MCF 10A (cell line): Measurements from ENCODE around the gene PMVK. TPM values are rescaled to one million over a fixed set of nuclear protein-coding genes. Genes with fewer than 3 reads are reported as not detected.

Experiments used
- BruUV-seq: library from RNA; stranded (reverse); fragments of 400-500 nt; replicated peaks from 2 replicates; lab custom pipeline; 2021; lab: Mats Ljungman, UMichigan
- CTCF ChIA-PET: fragments of 300-600 bp; sonication (Branson Sonifier 250); formaldehyde crosslinking; extraction: SDS; loops from one replicate; lab custom pipeline; 2021; ENCODE audit warnings: antibody characterized with exemption, inconsistent platforms; lab: Yijun Ruan, JAX
- POLR2A ChIA-PET: fragments of 300-600, 350-650 bp; sonication (Branson Sonifier 250); formaldehyde crosslinking; extraction: SDS; loops from one replicate; lab custom pipeline; 2020; ENCODE audit warnings: antibody characterized with exemption, inconsistent platforms; lab: Yijun Ruan, JAX
- DNase-seq: peaks from one replicate; pipeline ENCODE4 v3.0.0-alpha.2; 2018; ENCODE audit not compliant: unreplicated experiment
- H3K27ac Mint-ChIP-seq: one replicate; pipeline ENCODE4 v1.8.0; 2022; ENCODE audit warnings: mild to moderate bottlenecking, low read depth, mixed read lengths; ENCODE audit not compliant: unreplicated experiment
- H3K27me3 Mint-ChIP-seq: one replicate; pipeline ENCODE4 v1.8.0; 2022; ENCODE audit warnings: mixed read lengths; ENCODE audit not compliant: insufficient read depth, unreplicated experiment
- H3K36me3 Mint-ChIP-seq: one replicate; pipeline ENCODE4 v1.8.0; 2022; ENCODE audit warnings: mild to moderate bottlenecking, moderate library complexity, mixed read lengths; ENCODE audit not compliant: insufficient read depth, unreplicated experiment
- H3K4me1 Mint-ChIP-seq: one replicate; pipeline ENCODE4 v1.8.0; 2022; ENCODE audit warnings: mixed read lengths; ENCODE audit not compliant: insufficient read depth, unreplicated experiment
- H3K4me3 Mint-ChIP-seq: one replicate; pipeline ENCODE4 v1.8.0; 2022; ENCODE audit warnings: mild to moderate bottlenecking, moderate library complexity, mixed read lengths; ENCODE audit not compliant: unreplicated experiment
- H3K9me3 Mint-ChIP-seq: one replicate; pipeline ENCODE4 v1.8.0; 2022; ENCODE audit warnings: mixed read lengths; ENCODE audit not compliant: unreplicated experiment
- CTCF ChIP-seq: fragments of 200-600 bp; IDR thresholded peaks from one replicate; pipeline ENCODE4 v1.8.0; 2022; ENCODE audit warnings: antibody characterized with exemption, mild to moderate bottlenecking; ENCODE audit not compliant: unreplicated experiment
- intact Hi-C: fragments of 100-400 bp; cut with micrococcal nuclease; formaldehyde crosslinking; loops from 2 replicates; pipeline ENCODE4 v1.14.1; 2022
- total RNA-seq: library from RNA; stranded (reverse); gene quantifications from 2 replicates; pipeline ENCODE4 v1.2.3, GENCODE V29; 2022

PMVK gene
- total RNA-seq, 1 experiment from 2014 or later = 68.9 TPM

- peaks cover 42% of the 10 kb centered on the region for H3K4me1 Mint-ChIP-seq
- CTCF ChIA-PET = interaction anchor here (0.6 to 5.7 kb wide), 28 partner anchors 9 to 494 kb away, joined by 3 to 45 read pairs (median 4); partner anchors contain the start of genes FLAD1, PBXIP1 and SHC1
Measured at GRCh38 chr1:154937085-154937987, 817 bp upstream of the PMVK start.

GRCh38 chr1:154935749-154936554 lies 567 bp downstream of the PMVK start:
- Mint-ChIP-seq H3K36me3 (peaks cover 6% of the 10 kb centered on the region), H3K4me3 (peak overlapping the region; percentile 90), H3K4me1 (peaks cover 49% of the 10 kb centered on the region), H3K9me3 (no peaks in the 10 kb centered on the region), H3K27ac (peak overlapping the region; percentile 100), H3K27me3 (no peaks in the 10 kb centered on the region)
- no peak for TF ChIP-seq CTCF
- no TSS peak for BruUV-seq
- CTCF ChIA-PET = interaction anchor here (0.6 to 5.7 kb wide), 33 partner anchors 8 to 666 kb away, joined by 3 to 45 read pairs (median 4); partner anchors contain the start of genes PBXIP1 and SHC1
- POLR2A ChIA-PET = interaction anchor here (0.6 to 6.3 kb wide), 51 partner anchors 9 to 553 kb away, joined by 3 to 146 read pairs (median 5); partner anchors contain the start of genes ADAM15, CHRNB2, CKS1B and EFNA1
- no peak for DNase-seq
- intact Hi-C loops = loop anchor here (2.0 kb wide), 1 partner anchor 457 kb away; no protein-coding TSS in a partner anchor

More at GRCh38 chr1:154937085-154937987, 817 bp upstream of the PMVK start:
- no peaks in the 10 kb centered on the region for H3K9me3 Mint-ChIP-seq
- TF ChIP-seq CTCF = peak; percentile 17
- peak overlapping the region; percentile 90 for H3K4me3 Mint-ChIP-seq
- peaks cover 6% of the 10 kb centered on the region for H3K36me3 Mint-ChIP-seq
- no peaks in the 10 kb centered on the region for H3K27me3 Mint-ChIP-seq
- H3K27ac Mint-ChIP-seq = peak overlapping the region; percentile 100
- intact Hi-C loops = loop anchor here (1.0 to 2.0 kb wide), 2 partner anchors 378 to 459 kb away; no protein-coding TSS in a partner anchor
- POLR2A ChIA-PET = interaction anchor here (0.5 to 6.3 kb wide), 62 partner anchors 10 to 1276 kb away, joined by 3 to 146 read pairs (median 5); partner anchors contain the start of genes ADAM15, CHRNB2, CKS1B and EFNA1
- TSS peak; percentile 97 for BruUV-seq
- DNase-seq = peak; percentile 97

GRCh38 chr1:154934358-154934948 lies 2.1 kb downstream of the PMVK start:
- ChIA-PET CTCF (interaction anchor here (0.6 to 1.4 kb wide), 5 partner anchors 9 to 375 kb away, joined by 3 to 7 read pairs (median 4); no protein-coding TSS in a partner anchor), POLR2A (interaction anchor here (4.8 kb wide), 1 partner anchor 22 kb away, joined by 114 read pairs; the partner anchor contains the start of genes PBXIP1 and PYGO2)
- peaks cover 49% of the 10 kb centered on the region for H3K4me1 Mint-ChIP-seq
- no peaks in the 10 kb centered on the region for H3K9me3 Mint-ChIP-seq
- no peak for TF ChIP-seq CTCF
- H3K36me3 Mint-ChIP-seq = peaks cover 14% of the 10 kb centered on the region
- BruUV-seq = no TSS peak
- no peak overlapping the region for H3K27ac Mint-ChIP-seq
- no peaks in the 10 kb centered on the region for H3K27me3 Mint-ChIP-seq
- DNase-seq = no peak
- H3K4me3 Mint-ChIP-seq = no peak overlapping the region
- intact Hi-C loops = no loop called here
